Left lobe of liver (tissue), 2 donors: Measurements from ENCODE around the gene ADSS1. TPM values are rescaled to one million over a fixed set of nuclear protein-coding genes. Genes with fewer than 3 reads are reported as not detected.

ENCODE experiments used
- ATAC-seq: fragments of 200-7000 bp; cut with Tn5 transposase; one replicate; pipeline ENCODE4 v1.9.1; 2020; ENCODE audit warnings: mild to moderate bottlenecking, moderate library complexity
- DNase-seq: peaks from one replicate; pipeline ENCODE4 v3.0.0-alpha.2; 2020; ENCODE audit warnings: low spot score
- total RNA-seq: library from RNA; stranded (reverse); gene quantifications from one replicate; pipeline ENCODE4 v1.2.1, GENCODE V29; 2021
- donor health status: DM: no; HTN: no; CAD: no; lungs with moderate emphysema.
- donor health status: DM: no; HTN: yes; CAD: no.

Gene ADSS1
- total RNA-seq, 1 donor from 2014 or later, result 51.9 TPM

DNA sequence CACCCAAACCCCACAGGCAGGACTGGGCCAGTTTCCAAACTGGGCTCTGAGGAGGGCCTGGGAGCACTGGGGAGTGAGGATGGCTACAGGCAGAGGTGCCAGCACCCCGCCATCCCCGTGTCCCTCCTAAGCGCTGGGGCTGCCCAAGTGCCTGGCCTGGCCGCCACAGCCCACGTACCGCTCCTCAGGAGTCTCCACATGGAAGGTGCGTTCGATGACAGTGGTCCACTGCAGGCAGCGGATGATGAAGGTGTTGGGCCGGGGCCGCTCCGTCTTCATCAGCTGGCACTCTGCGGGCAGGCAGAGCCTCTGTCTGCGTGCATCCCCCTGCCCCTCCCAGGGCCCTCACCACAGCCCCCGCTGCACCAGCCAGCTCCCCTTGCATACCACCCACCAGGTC lies 52.5 kb downstream of the ADSS1 start:
- DNase-seq (no peak), ATAC-seq (no peak)

DNA sequence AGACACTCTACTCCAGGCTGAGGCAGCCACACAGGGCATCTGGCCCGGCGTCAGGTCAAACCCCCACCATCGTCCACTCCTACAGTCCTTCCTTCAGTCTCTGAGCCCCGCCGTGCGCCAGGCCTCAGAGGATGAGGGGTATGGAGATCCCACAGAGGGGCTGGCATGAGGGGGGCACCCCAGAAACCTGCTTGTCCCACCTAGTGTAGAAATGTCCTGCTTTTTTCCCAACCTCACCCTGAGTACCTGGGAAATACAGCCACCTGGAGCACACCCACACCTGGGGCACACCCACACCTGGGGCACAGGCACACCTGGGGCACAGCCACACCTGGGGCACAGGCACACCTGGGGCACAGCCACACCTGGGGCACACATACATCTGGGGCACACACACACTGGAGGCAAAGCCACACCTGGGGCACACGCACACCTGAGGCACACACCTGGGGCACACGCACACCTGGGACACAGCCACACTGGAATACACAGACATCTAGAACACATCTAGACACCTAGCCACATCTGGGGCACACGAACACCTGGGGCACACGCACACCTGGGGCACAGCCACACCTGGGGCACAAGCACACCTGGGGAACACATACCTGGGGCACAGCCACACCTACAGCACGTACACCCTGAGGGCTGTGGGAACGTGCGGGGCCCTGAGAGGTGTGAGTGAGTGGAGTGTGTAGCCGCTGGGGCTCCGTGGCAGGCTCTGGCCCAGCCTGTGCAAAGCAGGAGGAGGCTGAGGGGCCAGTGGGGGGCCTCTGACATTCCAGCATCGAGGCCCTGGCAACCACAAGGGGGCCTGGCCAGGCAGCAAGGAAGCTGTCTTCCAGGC lies 53.2 kb downstream of the ADSS1 start:
- ATAC-seq, result no peak
- no peak for DNase-seq

DNA sequence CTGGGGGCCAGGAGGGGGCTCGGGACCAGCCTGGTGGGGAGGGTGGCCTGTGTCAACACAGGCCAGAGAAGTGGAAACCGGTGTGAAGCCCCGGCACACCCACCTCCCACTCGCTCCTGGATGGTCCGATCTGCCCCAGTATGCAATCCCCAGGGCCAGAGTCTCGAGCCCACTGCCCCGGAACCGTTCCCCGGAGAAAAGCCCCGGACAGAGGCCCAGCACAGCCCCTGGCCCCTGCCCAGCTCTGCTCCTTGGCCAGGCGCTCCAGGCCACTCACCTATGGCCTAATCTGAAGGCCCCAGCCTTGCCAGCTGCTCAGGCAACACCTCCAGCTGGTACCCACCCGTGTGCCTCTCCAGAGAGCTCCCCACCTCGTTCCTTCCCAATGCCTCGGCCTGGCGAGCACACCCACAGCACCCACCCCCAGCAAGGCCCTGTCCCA lies 53.8 kb downstream of the ADSS1 start:
- ATAC-seq (no peak), DNase-seq (no peak)

DNA sequence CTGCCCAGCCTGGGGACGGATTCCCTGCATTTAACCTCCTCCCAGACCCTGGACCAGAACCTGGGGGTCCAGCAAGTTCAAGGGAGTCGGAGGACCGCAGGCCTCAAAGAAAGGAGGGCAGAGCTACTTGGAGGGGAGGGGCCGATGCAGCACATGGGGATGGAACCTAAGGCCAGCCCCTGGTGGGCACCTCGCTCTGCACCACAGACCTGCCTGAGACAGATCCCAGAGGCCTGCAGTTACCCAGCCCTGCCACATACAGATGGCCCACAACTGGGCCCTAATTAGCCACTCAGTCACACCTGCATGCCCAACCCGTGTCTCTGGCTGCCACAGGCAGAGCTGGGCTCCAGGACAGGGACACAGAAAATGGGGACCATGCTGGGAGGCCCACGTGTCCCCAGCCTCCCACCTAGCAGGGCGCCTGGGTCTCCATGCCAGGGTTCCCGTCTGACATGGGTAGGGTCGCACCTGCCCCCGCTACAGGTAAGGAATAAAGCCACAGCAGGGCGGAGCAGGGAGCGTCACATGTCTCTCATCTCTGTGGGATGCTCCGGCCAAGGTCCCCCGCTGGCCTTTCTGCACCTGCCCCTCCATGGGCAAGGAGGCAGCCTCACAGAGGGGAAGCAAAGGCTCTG lies 54.8 kb downstream of the ADSS1 start:
- ATAC-seq, result no peak
- DNase-seq, result no peak

DNA sequence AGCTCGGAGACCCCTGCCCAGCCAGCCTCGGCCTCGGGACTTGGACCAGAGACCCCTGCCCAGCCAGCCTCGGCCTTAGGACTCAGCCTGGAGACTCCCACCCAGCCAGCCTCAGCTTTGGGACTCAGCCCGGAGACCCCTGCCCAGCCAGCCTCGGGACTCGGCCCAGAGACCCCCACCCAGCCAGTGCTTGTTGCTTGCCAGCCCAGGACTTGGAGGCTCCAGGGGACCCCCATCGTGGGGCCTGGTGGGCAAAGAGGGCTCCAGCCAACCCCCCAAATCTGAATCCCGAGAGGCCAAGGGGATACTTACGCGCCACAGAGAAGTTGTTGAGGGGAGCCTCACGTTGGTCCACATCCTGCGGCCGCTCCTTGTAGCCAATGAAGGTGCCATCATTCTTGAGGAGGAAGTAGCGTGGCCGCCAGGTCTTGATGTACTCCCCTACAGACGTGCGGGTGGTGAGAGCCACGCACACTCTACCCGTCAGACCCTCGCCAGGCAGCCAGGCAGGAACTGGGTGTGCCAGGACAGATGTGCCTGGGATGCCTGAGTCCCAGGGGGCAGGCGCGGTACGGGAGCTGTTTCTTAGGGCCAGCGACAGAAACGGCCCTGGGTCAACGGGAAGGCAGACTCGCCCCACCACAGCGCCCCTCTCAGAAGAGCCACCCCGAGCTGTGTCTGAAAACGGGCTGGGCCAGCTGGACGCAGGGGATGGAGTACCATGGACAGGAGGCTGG lies 55.9 kb downstream of the ADSS1 start:
- DNase-seq (no peak), ATAC-seq (no peak)

DNA sequence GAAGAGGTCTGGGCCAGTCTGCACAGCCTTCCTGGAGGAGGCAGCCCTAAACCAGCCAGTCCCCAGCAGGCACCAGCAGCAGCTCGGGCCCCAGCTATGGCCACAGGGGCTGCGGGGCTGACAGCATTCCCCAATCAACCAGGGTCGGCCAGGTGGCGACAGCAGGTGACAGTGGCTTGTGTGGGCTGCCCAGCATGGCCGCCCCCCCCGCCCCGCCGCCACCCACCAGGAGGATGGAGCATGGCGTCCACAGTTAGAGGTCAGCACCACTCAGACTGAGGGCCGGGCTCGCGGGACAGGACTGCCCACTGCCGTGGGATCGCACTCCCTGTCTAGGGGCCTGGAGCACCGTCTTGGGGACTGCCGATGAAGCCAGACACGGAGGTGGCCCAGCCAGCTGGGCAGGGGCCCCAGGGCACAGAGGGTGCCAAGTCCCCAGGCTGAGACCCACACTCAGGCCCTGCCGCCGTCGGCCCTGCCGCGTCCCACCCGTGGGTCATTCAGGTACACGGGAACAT lies 56.5 kb downstream of the ADSS1 start:
- DNase-seq (no peak), ATAC-seq (no peak)

DNA sequence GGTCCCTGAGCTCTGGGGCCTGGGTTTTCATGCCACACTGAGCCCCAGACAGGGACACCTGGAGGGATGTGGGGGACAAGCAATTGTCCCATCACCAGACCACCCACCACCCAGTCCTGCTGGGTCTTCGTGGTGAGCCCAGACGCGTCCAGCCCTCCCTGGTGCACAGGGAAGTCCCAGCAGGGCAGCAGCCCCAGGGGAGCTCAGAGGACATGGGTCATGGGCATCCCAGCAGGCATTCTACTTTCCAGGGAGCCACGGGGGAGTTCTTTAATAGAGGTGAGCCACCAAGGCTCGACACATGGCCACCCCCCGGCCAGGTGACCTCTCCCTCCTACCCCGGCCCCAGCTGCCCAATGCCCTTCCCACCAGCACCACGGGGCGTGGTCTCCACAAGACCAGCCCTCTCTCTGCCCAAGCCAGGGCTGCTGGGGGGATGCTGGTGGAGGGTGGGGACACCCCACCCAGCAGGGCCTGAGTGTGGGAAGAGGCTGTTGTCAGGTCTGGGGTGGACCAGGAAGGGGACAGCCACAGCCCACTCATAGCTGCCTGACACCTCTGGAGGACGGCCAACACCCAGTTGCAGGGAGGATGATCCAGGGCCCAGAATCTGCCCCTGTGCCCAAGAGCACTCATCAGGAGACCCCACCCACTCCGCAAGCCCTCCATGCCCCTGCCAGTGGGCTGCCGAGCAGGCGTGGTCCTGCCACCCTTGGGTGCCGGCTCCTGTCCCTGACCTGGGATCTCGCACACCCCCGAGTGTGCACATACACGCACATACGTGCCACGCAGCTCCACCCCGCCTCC lies 57.4 kb downstream of the ADSS1 start:
- DNase-seq (no peak), ATAC-seq (no peak)

DNA sequence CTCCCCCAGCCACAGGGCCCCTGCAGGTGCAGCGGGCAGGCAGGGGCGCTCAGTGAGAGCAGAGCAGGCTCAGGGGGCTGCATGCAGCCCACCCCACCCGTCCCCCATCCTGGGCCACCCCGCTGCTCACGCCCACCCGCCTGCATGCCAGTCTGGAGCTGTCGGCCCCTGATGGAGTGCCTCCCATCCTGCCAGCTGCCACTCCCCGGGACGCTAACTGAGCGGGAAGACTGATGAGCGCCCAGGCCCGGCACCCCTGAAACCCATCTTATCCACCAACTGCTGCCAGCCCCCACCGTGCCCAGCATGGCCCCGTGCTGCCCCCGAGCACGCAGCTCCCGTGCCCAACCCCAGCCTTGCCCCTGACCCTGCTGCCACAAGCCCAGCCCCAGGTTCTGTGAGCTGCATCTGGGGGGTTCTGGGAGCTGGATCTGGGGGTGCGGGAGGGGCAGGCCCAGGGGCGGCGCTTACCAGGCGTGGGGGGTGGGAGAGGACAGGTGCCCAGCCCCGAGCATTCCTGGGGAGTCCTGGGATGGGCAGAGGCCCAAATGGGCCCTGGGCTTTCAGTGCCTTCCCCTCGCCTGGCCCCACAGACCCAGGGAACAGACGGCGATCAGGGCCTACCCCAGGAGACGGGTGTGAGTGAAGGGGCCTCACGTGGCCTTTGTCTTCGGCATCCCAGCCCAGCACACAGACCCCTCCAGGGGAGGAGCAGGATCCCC lies 58.2 kb downstream of the ADSS1 start:
- DNase-seq, result no peak
- no peak for ATAC-seq

DNA sequence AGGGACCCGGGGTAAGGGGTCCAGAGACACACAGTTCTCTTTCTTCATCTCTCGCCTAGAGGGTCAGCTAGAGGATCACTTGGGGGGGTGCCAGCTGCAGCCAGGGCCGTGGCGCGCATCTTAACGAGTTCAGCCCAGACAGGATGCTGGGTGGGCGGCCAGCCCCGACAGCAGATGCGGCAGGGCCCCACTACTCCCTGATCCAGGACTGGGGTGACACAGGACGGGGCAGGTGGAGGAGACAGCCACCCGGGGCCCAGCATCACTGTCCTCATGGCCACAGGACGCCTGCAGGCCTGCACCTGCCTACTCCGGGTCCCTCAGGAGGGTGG lies 58.7 kb downstream of the ADSS1 start:
- DNase-seq (no peak), ATAC-seq (no peak)

DNA sequence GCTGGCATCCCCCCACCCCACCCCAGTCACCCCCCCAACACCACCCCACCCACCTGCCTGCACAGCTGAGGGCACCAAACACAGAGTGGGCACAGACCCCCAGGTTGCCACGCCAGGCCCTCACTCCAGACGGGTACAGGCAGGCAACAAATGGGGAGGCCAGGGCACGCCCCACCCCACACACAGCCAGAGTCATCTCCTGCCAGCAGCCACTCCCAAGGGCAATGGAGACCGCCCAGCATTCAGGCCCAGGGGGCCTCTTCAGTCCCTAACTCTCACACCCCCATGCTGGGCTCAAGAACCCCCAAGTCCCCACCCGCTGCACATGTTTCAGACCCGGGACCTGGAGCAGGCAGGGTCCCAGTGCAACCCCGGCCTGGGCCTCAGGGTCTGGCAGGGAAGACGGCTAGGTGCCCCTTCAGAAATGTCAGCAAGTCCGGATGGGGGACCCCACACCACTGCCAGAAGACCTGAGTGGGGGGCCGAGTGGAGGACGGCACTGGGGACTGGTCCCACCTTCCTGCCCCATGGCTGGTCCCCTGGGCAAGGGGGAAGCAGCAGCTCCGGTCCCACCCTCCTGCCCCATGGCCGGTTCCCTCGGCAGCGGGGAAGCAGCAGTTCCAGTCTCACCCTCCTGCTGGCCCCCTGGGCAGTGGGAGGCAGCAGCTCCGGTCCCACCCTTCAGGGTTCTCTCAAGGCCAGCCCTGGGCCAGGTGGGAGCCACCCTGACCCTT lies 59.6 kb downstream of the ADSS1 start:
- no peak for DNase-seq
- ATAC-seq, result no peak

DNA sequence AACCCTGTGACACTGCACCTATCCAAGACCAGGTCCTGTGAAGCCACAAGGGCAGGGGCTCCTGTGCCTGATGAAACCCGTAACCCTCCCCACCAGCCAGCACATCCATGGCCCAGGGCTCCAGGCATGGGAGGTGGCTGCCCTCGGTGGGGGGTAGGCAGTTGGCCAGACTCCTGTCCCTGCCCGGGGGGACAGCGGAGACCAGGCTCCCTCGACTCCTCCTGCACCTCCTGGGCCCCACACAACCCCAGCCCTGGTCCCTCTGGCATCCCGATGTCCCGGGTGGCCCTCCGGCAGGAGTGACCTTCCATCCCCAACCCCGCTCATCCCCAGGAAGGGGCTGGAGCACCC lies 60.2 kb downstream of the ADSS1 start:
- no peak for ATAC-seq
- DNase-seq, result no peak

DNA sequence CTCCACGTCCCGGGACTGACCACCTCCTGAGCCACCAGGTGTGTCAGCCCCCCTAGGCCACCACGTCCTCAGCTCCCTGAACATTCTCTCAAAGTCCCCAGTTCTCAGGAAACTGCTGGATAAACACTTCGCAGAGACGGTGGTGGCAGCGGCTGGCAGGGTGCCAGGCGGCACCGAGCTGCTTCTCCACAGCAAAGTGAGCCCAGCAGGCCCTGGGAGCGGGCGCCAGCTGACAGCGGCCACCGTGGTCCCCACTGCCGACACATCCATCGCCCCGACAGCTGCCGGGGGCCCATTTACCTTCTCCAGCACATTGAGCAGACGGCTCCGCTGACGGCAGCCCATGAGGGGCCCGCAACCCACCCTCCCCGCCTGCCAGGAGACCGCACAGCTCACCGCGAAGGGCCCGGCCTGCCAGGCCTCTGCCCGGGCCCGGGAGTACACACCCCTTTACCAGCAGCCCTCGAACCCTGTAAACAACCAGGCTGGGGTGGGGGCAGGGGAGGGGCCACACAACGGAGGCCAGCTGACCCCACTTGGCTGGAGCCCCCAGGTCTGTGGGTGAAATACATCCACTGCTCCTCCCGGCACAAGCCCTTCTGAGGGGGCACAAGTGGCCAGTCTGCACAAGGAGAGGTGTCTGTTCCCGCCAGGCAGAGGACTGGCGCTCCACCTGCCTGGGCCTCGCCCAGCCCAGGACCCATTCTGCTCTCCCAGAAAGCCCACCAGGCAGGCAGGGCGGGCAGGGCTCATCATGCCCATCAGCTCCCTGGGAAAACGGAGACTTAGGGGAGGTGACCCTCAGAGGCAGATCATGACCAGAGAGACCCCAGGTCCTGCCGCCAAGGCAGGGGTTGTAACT lies 61.0 kb downstream of the ADSS1 start:
- ATAC-seq (no peak), DNase-seq (no peak)

DNA sequence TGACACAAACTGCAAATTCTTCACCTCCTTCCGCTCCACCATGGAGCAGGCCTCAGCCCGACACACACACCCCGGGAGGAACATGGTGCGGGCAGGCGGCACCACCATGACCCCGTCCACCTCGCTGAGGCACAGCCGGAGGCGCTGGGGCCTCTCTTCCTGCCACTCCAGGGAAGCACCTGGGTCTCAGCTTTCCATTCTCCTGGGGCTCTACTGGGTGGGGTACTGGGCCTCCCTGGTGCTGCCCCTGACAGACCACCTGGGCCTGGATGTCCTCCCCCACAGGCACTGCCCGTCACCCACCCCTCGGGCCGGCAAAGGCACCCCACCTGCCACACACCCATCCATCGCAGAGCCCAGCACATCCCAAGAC lies 61.7 kb downstream of the ADSS1 start:
- ATAC-seq (no peak), DNase-seq (no peak)

DNA sequence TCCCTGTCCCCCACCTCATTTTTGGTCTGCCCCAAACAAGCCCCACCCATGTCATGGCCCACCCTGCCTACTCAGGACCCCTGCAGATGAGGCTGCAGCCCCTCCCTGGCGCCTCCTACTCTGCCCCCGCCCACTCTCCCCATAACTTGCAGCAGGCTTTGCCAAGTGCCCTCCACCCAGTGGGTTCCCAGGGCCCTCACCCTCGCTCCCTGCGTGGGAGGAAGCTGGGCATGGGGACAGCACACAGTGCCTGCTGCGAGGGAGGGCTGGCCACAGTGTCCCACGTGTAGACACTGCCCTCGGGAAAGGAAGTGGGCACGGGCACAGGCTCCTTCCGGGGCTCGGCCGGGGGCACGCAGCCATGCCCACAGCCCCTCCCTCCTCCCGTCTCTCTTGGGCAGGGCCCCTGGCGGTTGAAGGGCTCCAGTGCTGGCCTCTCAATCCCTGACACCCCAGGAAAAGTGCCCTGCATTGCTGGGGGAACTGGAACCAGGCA lies 62.1 kb downstream of the ADSS1 start:
- peak; percentile 37 for ATAC-seq
- DNase-seq, result no peak

DNA sequence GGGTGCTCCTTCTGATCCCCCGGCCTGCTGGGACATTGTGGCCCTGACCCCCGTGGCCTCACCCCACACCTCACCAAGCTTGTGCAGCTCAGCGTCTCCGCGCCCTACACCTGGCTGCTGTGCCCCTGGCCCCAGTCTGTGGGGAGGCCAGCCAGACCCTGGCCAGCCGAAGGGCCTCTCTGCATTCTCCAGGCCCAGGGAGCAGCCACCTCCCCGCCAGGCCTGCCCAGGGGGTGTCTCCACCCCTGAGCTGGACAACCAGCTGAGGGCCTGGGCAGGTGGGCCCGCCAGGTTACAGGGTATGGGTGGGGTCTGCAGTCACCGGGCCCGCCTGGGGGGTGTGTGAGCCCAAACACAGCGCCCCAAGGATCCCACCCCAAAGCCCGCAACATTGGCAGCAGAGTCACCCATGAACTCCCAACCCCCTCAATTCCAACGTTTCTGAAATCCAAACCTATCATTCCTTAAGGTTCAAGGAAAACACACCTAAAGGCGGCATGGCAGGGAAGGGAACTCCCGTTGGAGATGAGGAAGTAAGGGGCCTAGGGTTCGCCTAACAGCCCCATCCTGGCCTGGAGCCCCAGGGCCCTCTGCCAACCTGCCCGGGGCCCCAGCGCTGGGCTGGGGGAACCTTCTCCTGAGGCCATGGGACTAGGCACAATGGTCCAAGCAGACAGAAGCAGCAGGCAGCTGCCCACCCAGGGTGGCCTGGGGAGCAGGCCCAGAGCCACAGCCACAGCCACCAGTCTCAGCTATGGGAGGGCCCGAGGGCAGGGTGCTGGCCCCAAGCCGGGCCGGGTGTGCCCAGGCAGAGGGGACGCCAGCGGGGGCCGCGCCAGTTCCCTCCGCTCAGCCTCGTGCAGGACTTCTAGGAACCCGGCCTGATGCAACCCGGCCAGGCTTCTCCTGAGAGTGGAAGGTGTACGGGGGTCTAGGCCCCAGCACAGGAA lies 63.0 kb downstream of the ADSS1 start:
- DNase-seq (no peak), ATAC-seq (no peak)

DNA sequence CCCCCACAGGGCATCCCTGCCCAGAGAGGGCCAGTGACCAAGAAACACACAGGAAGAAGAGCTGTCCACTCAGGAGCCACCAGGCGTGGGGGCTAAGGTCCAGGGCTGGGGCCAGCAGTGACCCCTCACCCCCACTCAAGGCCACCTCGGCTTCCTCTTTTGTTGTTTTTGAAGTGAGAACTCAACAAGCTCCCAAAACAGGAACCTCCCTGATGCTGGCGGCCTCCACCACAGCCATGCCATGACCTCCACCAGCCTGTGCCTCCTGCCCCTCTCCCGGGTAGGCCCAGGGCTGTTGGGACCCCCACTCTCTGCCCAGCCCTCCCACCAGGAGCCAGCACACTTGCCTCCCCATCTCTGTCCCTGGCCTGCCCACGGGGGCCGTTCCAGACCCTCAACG lies 63.7 kb downstream of the ADSS1 start:
- DNase-seq, result no peak
- no peak for ATAC-seq

DNA sequence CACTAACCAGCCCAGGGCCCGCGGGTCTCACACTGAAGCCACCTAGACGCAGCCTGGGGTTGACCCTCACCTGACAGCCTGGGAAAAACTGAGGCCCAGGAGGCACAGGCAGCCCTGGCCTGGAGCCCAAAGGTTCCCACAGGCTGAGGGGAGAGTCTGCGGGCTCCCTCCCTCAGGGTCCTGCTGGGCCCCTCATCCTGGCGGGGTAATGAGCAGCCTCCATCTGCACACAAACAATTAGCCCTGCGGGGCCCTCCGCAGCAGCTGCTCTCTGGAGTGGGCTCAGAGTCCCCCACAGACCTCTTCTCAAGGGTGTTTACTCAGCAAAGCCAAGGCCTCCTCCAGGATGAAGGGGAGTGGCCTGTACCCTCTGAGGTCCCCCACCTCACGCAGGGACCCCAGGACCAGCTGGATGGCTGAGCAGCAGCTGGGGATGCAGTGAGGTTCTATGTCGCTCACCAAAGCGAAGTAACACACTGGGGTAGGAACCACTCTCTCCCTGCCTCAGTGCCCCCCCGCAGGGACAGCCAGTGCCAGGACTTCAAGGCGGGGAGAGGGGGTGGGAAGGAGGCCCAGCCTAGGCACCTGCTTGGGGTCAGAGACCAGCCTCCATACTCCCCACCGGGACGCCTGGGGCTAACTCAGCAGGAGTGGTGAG lies 64.3 kb downstream of the ADSS1 start:
- ATAC-seq (no peak), DNase-seq (no peak)
